Smooth muscle cell of the brain vasculature (primary cell): Measurements from ENCODE around the gene PALD1.
A peak's percentile ranks its signal among the peaks of the same experiment; 100 is the strongest.

Experiments
- DNase-seq: peaks from one replicate; pipeline ENCODE4 v3.0.0-alpha.2; 2012; ENCODE audit warnings: low read depth, low spot score

Gene PALD1

DNA sequence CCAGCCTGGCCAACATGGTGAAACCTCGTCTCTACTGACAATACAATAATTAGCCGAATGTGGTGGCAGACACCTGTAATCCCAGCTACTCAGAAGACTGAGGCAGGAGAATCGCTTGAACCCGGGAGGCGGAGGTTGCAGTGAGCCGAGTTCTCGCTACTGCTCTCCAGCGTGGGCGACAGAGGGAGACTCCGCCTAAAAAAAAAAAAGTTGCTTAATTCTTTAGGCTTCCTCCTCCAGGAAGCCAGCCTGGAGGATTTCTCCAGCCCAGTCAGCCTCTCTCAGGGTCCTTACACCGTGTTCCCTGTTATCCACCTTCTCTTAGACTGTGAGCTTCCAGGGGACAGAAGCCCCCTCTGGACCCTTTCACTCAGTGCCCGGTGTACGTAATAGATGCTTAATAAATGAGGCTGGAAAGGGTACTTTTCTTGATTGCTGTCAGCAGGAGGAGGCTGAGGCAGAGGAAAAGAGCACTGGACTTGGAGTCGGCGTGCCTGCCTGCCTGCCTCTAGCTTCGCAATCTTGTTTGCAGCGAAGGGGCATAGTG, 20.7 kb upstream of the PALD1 start:
- DNase-seq, result no peak

GRCh38 chr10:70458329-70459060, 20.1 kb upstream of the PALD1 start:
- peak; percentile 49 for DNase-seq

GRCh38 chr10:70459061-70459773, 19.4 kb upstream of the PALD1 start:
- no peak for DNase-seq

GRCh38 chr10:70459774-70460490, 18.6 kb upstream of the PALD1 start:
- no peak for DNase-seq

GRCh38 chr10:70461397-70462348, 16.9 kb upstream of the PALD1 start:
- no peak for DNase-seq

GRCh38 chr10:70462349-70462984, 16.1 kb upstream of the PALD1 start:
- no peak for DNase-seq

- DNase-seq, result no peak
Measured at GRCh38 chr10:70465278-70465677, 13.3 kb upstream of the PALD1 start.

DNA sequence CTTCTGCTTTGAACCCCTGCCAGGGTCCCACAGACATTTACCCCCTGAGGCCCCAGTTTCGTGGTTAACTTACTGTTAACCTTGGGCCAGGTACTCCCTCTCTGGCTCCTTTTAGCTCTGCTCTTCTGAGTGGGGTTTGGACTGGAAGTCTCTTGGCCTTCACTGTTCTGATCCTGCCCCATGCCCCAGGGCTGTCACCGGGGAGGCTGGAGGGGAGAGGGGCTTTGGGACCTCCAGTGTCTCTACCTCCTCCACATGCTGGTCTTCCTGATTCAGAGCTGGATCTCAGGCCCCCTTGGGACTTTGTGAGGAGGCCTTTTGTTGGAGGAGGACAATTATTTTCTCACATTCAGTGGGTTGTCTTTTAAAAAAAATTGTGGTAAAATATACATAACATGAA, 12.7 kb upstream of the PALD1 start:
- no peak for DNase-seq

DNA sequence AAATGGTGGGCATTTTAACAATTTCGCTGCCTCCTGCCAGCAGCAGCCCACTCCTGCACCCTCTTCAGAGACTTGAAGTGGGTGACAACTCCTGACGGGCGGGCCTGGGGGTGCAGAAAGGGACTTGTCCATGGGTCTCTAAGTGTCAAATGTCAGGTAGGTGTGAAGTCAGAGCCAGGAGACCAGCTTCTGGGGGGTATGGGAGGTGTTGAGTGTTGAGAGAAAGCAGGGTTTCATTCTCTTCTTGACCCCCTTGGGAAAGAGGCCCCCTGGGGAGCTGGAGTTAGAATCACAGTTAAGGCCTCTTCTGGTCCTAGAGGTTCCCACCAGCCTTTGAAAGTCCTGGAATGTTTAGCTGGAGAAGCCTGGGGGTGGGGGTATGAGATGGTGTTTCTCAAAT, 11.6 kb upstream of the PALD1 start:
- DNase-seq, result no peak

- DNase-seq, result no peak
Measured at GRCh38 chr10:70472799-70473454, 5.6 kb upstream of the PALD1 start.

DNA sequence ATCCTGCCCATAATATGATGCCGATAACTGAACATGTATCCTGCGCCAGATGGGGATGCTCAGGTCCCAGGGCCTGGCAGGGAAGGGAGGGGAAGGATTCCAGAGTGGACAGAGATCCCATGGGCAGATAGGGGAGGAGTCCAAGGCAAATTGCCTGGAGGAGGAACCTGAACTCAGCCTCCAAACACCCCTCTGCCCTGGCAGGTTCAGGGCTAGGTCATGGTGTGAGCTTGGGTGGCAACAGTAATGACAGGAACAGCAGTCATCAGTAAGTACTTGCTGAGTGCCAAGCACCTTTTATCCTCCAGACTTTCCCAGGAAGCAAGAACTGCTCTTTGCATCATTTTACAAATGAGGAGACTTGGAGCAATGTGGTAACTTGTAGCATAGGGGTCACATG, 3.8 kb upstream of the PALD1 start:
- DNase-seq, result no peak

GRCh38 chr10:70475661-70476060, 2.9 kb upstream of the PALD1 start:
- no peak for DNase-seq

DNA sequence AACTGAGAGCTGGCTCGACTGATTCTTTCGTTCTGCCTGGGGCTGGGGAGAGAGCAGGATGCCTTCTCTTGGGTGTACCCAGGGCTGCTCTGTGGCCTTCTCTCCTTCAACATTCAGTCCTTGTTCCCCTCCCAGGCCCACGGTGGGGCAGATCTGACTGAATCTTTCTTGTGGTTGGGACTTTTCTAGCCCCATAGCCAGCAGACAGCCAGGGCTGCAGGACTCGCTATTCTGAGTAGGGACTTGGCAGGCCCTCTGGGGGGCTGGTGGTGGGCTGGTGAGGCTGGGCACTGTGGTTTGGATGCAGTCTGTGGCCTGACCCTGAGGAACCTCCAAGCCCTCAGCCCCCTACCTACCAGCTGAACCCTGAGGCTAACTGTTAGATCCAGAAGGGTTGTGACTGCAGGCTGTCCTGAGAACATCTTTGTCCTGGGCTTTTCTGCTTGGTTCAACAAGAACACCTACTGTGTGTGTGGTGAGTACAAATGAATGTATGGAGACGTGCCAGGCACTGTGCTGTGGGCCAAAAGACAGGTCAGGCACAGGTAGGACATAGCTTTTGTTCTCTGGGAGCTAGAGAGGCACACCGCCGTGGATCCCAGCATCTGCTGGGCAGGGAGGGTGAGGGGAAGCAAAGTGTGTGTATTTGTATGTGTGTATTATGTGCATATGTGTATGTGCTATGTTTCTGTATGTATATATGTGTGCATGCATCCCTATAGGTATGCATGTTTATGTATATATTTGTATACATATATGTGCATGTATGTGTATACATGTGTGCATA, 2.1 kb upstream of the PALD1 start:
- DNase-seq, result no peak

GRCh38 chr10:70477661-70478162, 855 bp upstream of the PALD1 start:
- no peak for DNase-seq

DNA sequence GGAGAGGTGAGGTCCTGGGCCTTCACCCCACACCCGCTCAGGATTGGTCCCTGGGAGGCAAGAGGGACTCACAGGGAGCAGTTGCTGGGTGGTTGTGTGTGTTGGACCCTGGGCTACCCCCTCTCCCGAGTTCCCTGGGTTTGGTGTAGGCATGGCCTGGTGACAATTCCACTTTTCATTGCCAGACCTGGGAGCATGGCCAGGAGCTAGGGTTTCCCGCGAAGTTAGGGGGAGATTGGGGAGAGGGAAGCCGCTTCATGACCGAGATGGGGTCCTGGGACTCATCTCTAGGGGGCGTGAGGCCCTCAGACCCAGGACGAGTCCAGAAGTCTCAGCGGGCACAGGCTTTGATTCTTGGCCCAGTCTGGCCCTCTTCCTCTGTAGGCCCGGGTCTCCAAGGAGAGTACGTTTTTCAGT, 606 bp downstream of the PALD1 start:
- no peak for DNase-seq

DNA sequence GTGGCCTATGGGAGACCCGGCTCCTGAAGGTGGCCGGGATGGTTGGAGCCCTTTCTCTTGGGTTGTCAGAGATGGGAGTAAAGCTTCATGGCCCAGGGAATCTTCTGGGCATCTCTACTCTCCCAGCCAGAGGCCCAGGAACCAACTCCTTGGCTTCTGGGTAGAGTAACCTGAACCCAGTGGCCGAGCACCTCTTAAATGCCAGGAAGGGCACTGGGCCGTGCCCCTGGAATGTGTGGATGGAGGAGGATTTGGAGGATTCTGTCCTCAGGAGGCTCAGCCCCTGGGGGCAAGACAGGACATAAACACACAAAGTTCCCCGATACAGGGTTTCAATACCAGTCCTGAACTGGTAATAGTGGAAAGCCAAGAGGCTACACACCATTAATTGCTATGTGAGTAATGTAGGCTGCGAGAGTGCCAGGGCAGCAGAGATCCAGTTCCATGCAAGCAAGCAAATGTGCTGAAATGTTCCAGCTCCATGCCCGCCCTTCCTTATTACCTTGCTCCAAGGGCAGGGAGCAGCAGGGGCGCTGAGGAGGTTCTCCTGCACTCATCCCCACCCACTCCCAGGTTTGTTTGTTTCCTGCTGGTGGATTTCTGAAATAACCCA, 1.2 kb downstream of the PALD1 start:
- DNase-seq, result no peak

GRCh38 chr10:70480239-70480861, 1.8 kb downstream of the PALD1 start:
- DNase-seq, result no peak

- DNase-seq, result no peak
Measured at GRCh38 chr10:70481105-70481504, 2.5 kb downstream of the PALD1 start.
